GM12878 (cell line): ENCODE results near the gene SLC25A42. TPM values are rescaled to one million over a fixed set of nuclear protein-coding genes. Genes with fewer than 3 reads are reported as not detected.

ENCODE experiments used
- ATAC-seq: fragments of 200-7000 bp; cut with Tn5 transposase; 3 replicates; pipeline ENCODE4 v1.9.1; 2020; ENCODE audit warnings: mild to moderate bottlenecking, moderate library complexity
- BruUV-seq: library from RNA; stranded (reverse); fragments of 400-500 nt; replicated peaks from 2 replicates; lab custom pipeline; 2021; lab: Mats Ljungman, UMichigan
- CTCF ChIA-PET: fragments of 300-600 bp; sonication (Branson Sonifier 250); formaldehyde crosslinking; extraction: SDS; loops from one replicate; lab custom pipeline; 2021; ENCODE audit warnings: inconsistent platforms; lab: Yijun Ruan, JAX
- POLR2A ChIA-PET: fragments of 350-600 bp; formaldehyde crosslinking; extraction: SDS; loops from one replicate; lab custom pipeline; 2021; ENCODE audit warnings: inconsistent platforms; lab: Charles Lee
- RAD21 ChIA-PET: fragments of 300-600 bp; sonication (Branson Sonifier 250); formaldehyde crosslinking; loops from one replicate; lab custom pipeline; 2023; ENCODE audit warnings: antibody characterized with exemption; ENCODE audit not compliant: unreplicated experiment; lab: Charles Lee
- SMC1A ChIA-PET: fragments of 300-600 bp; sonication (Branson Sonifier 250); formaldehyde crosslinking; loops from one replicate; lab custom pipeline; 2023; ENCODE audit not compliant: unreplicated experiment, uncharacterized antibody; lab: Charles Lee
- DNase-seq: peaks from one replicate; pipeline ENCODE4 v3.0.0-alpha.2; 2011; ENCODE audit warnings: low read depth, low spot score
- FAIRE-seq: peaks from 3 replicates; lab custom pipeline; 2011; peaks lifted over from hg19 to GRCh38; lab: Jason Lieb, UNC
- H2AFZ ChIP-seq: 2 replicates; pipeline ENCODE4 v1.6.0; 2011; ENCODE audit warnings: low read depth, low read length, control low read depth; ENCODE audit not compliant: control insufficient read depth
- H3K27ac ChIP-seq: 2 replicates; pipeline ENCODE4 v1.5.1; 2011; ENCODE audit warnings: control low read depth; ENCODE audit not compliant: control insufficient read depth, insufficient read depth
- H3K27me3 ChIP-seq, 2 experiments: replicated peaks in 1 of 2; 2 replicates each; pipeline versions ENCODE4 v1.6.0 to v1.6.1; 2011; ENCODE audit warnings: low read length in 1 of 2; ENCODE audit not compliant: control insufficient read depth in 2 of 2, insufficient read depth in 2 of 2
- H3K36me3 ChIP-seq, 2 experiments: 2 replicates each; pipeline ENCODE4 v1.5.1; 2011; ENCODE audit warnings: low read length in 1 of 2; ENCODE audit not compliant: control insufficient read depth in 2 of 2, insufficient read depth in 2 of 2
- H3K4me1 ChIP-seq: 2 replicates; pipeline ENCODE4 v1.6.1; 2011; ENCODE audit warnings: mild to moderate bottlenecking, low read length, moderate library complexity, mixed read lengths; ENCODE audit not compliant: control insufficient read depth, insufficient read depth
- H3K4me2 ChIP-seq: 2 replicates; pipeline ENCODE4 v1.6.0; 2011; ENCODE audit warnings: control low read depth; ENCODE audit not compliant: control insufficient read depth, insufficient read depth
- H3K4me3 ChIP-seq: fragments of 200-600 bp; sonication (generic); 2 replicates; pipeline ENCODE4 v1.5.1; 2016
- H3K79me2 ChIP-seq: 2 replicates; pipeline ENCODE4 v1.6.0; 2011; ENCODE audit warnings: low read length; ENCODE audit not compliant: control insufficient read depth, insufficient read depth
- H3K9ac ChIP-seq: 2 replicates; pipeline ENCODE4 v1.8.0; 2011; ENCODE audit warnings: low read length, control low read depth, mixed read lengths; ENCODE audit not compliant: control insufficient read depth, insufficient read depth
- H3K9me3 ChIP-seq: replicated peaks from 3 replicates; pipeline ENCODE4 v1.5.1; 2011; ENCODE audit warnings: mild to moderate bottlenecking, low read length; ENCODE audit not compliant: control insufficient read depth, insufficient read depth
- H4K20me1 ChIP-seq: 2 replicates; pipeline ENCODE4 v1.6.0; 2011; ENCODE audit not compliant: control insufficient read depth, insufficient read depth
- HCFC1 ChIP-seq: fragments of 150-350 bp; IDR thresholded peaks from 2 replicates; pipeline ENCODE4 v1.6.1; 2014; ENCODE audit warnings: low read length
- JUNB ChIP-seq: IDR thresholded peaks from 2 replicates; pipeline ENCODE4 v1.6.1; 2016; ENCODE audit warnings: antibody characterized with exemption, mild to moderate bottlenecking
- KAT2A ChIP-seq: conservative IDR thresholded peaks from 2 replicates; pipeline ENCODE4 v1.6.1; 2011; ENCODE audit warnings: low read depth, low read length; ENCODE audit not compliant: control insufficient read depth
- MTA2 ChIP-seq: fragments of 450-650 bp; IDR thresholded peaks from 2 replicates; pipeline ENCODE4 v1.6.1; 2016; ENCODE audit warnings: low read depth, mild to moderate bottlenecking, moderate library complexity
- NFIC ChIP-seq: IDR thresholded peaks from 2 replicates; pipeline ENCODE4 v1.6.1; 2012; ENCODE audit warnings: low read depth, mild to moderate bottlenecking, inconsistent platforms, low read length, moderate library complexity
- NFXL1 ChIP-seq: fragments of 450-650 bp; IDR thresholded peaks from 2 replicates; pipeline ENCODE4 v1.6.1; 2017; ENCODE audit warnings: antibody characterized with exemption, mild to moderate bottlenecking, borderline replicate concordance
- NFYA ChIP-seq: IDR thresholded peaks from 2 replicates; pipeline ENCODE4 v1.6.1; 2011; ENCODE audit warnings: low read depth, mild to moderate bottlenecking, low read length, improper control_type of control experiment, borderline replicate concordance
- NFYB ChIP-seq: IDR thresholded peaks from 2 replicates; pipeline ENCODE4 v1.6.1; 2011; ENCODE audit warnings: low read depth, mild to moderate bottlenecking, low read length, improper control_type of control experiment, moderate library complexity; ENCODE audit not compliant: insufficient read depth
- RELA ChIP-seq: fragments of 450-650 bp; IDR thresholded peaks from 2 replicates; pipeline ENCODE4 v1.8.0; 2014; ENCODE audit warnings: borderline replicate concordance; ENCODE audit not compliant: partially characterized antibody
- SP1 ChIP-seq: IDR thresholded peaks from one replicate; pipeline ENCODE4 v1.6.1; 2011; ENCODE audit warnings: low read depth, low read length
- WGBS: methylation state at CpG from one replicate; pipeline ENCODE4 v1.1.6; 2016; ENCODE audit warnings: low lambda C conversion rate; ENCODE audit not compliant: insufficient replicate concordance, insufficient coverage; ENCODE audit errors: missing lambda C conversion rate; 5-methylcytosine and 5-hydroxymethylcytosine counted together
- in situ Hi-C: fragments of 300-500 bp; cut with MboI; formaldehyde crosslinking; loops from 9 replicates; pipeline ENCODE4 v1.14.3; 2018; ENCODE audit warnings: mixed read lengths
- intact Hi-C: fragments of 100-400 bp; cut with micrococcal nuclease; formaldehyde crosslinking; loops from one replicate; pipeline ENCODE4 v1.14.2; 2022; ENCODE audit not compliant: unreplicated experiment
- polyA plus RNA-seq, 11 experiments: library from polyadenylated mRNA; depleted of rRNA in 4 of 11; unstranded in 6 of 11; stranded (reverse) in 5 of 11; fragments of >200 nt; fragmentation: Nextera tagmentation in 4 of 11; fragmentation: Illumina TruSeq in 1 of 11; extraction: Ambion mirVana in 4 of 11; extraction: Trizol in 1 of 11; gene quantifications; 1 replicate in 1 of 11; 2 replicates in 10 of 11; pipeline versions ENCODE4 v1.2.1 to v1.2.3, GENCODE V29; 2011 to 2016; ENCODE audit warnings: inconsistent platforms in 2 of 11, missing spikeins in 2 of 11, low read depth in 1 of 11
- total RNA-seq, 4 experiments: library from RNA; depleted of rRNA in 3 of 4; stranded (reverse); fragments of >200 nt in 3 of 4; fragmentation: Illumina TruSeq in 1 of 4; extraction: Trizol in 1 of 4; gene quantifications; 2 replicates each; pipeline versions ENCODE4 v1.2.1 to v1.2.3, GENCODE V29; 2013 to 2021
- TF ChIP-seq, protein P1 (sequence below): fragments of 450-650 bp; conservative IDR thresholded peaks from 2 replicates; pipeline ENCODE4 v1.6.1; 2017; ENCODE audit warnings: mild to moderate bottlenecking, moderate library complexity
- TF ChIP-seq, protein P2 (sequence below): fragments of 450-650 bp; IDR thresholded peaks from 2 replicates; pipeline ENCODE4 v1.6.1; 2017; ENCODE audit warnings: low read depth, mild to moderate bottlenecking, moderate library complexity
- TF ChIP-seq, protein P3 (sequence below): fragments of 450-650 bp; IDR thresholded peaks from 2 replicates; pipeline ENCODE4 v1.6.1; 2016; ENCODE audit warnings: mild to moderate bottlenecking

The SLC25A42 gene
- total and polyA plus RNA-seq, 10 of the 15 experiments (the other 5 are each of a cell fraction or from before 2014, with no cell fraction given): 0.24 to 19.2 (median 9.6) TPM

GRCh38 chr19:19076476-19076875 lies 12.7 kb downstream of the SLC25A42 start:
- DNase-seq: no peak
- no TSS peak for BruUV-seq
- POLR2A ChIA-PET: no interaction called here
- CTCF ChIA-PET: interaction anchor here (0.7 kb wide), 1 partner anchor 19 kb away, joined by 3 read pairs; no protein-coding TSS in a partner anchor
- no peak for FAIRE-seq
- no peaks in the 10 kb centered on the region for H3K27me3 ChIP-seq
- no peaks in the 10 kb centered on the region for H3K79me2 ChIP-seq
- RAD21 ChIA-PET: no interaction called here
- no peaks in the 10 kb centered on the region for H3K9me3 ChIP-seq
- H3K9ac ChIP-seq: no peak overlapping the region
- no peak for ATAC-seq
- no peak overlapping the region for H3K27ac ChIP-seq
- H2AFZ ChIP-seq: no peak overlapping the region
- H4K20me1 ChIP-seq: no peaks in the 10 kb centered on the region; the same call in 1 of the 2 replicates
- H3K36me3 ChIP-seq: no peaks in the 10 kb centered on the region; a peak in 2 of 4 replicates
- TF ChIP-seq, protein P1, sequence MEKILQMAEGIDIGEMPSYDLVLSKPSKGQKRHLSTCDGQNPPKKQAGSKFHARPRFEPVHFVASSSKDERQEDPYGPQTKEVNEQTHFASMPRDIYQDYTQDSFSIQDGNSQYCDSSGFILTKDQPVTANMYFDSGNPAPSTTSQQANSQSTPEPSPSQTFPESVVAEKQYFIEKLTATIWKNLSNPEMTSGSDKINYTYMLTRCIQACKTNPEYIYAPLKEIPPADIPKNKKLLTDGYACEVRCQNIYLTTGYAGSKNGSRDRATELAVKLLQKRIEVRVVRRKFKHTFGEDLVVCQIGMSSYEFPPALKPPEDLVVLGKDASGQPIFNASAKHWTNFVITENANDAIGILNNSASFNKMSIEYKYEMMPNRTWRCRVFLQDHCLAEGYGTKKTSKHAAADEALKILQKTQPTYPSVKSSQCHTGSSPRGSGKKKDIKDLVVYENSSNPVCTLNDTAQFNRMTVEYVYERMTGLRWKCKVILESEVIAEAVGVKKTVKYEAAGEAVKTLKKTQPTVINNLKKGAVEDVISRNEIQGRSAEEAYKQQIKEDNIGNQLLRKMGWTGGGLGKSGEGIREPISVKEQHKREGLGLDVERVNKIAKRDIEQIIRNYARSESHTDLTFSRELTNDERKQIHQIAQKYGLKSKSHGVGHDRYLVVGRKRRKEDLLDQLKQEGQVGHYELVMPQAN: no peak
- TF ChIP-seq SP1: no peak
- SMC1A ChIA-PET: no interaction called here
- intact Hi-C loops (no loop called here), in situ Hi-C loops (no loop called here)
- H3K4me3 ChIP-seq: no peak overlapping the region
- H3K4me1 ChIP-seq: no peaks in the 10 kb centered on the region
- H3K4me2 ChIP-seq: no peak overlapping the region
- 86% methylated on average over 1 of the region's 1 CpG for WGBS

DNA sequence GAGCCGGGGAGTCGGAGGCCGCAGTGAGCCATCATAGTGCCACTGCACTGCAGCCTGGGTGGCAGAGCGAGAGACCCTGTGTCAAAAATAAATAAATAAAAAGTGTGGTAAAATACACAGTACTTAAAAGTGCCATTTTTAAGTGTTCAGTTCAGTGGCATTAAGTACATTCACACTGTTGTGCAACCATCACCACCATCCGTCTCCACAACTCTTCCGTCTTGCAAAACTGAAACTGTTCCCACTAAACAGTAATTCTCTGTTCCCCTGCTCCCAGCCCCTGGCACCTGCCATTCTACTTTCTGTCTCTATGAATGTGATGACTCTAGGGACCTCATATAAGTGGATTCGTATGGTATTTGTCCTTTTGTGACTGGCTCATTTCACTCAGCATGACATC lies 13.3 kb downstream of the SLC25A42 start:
- Histone ChIP-seq H3K4me3 (no peak overlapping the region), H3K27me3 (no peaks in the 10 kb centered on the region), H4K20me1 (peaks cover 3% of the 10 kb centered on the region; the same call in 1 of the 2 replicates), H3K9me3 (no peaks in the 10 kb centered on the region), H3K27ac (no peak overlapping the region), H2AFZ (no peak overlapping the region), H3K4me2 (no peak overlapping the region), H3K79me2 (no peaks in the 10 kb centered on the region), H3K4me1 (no peaks in the 10 kb centered on the region), H3K9ac (no peak overlapping the region), H3K36me3 (no peaks in the 10 kb centered on the region; a peak in 2 of 4 replicates)
- ChIA-PET SMC1A (interaction anchor here (0.8 kb wide), 1 partner anchor 10 kb away, joined by 4 read pairs; no protein-coding TSS in a partner anchor), RAD21 (no interaction called here), CTCF (no interaction called here), POLR2A (no interaction called here)
- DNase-seq: no peak
- WGBS: 100% methylated on average over 7 of the region's 7 CpGs
- intact Hi-C loops (no loop called here), in situ Hi-C loops (no loop called here)
- no peak for FAIRE-seq
- ATAC-seq: no peak
- BruUV-seq: no TSS peak
- TF ChIP-seq NFXL1 (no peak), JUNB (no peak), RELA (no peak), MTA2 (no peak), NFIC (no peak), HCFC1 (no peak), KAT2A (no peak), NFYA (no peak), NFYB (no peak)
- TF ChIP-seq, protein P2, sequence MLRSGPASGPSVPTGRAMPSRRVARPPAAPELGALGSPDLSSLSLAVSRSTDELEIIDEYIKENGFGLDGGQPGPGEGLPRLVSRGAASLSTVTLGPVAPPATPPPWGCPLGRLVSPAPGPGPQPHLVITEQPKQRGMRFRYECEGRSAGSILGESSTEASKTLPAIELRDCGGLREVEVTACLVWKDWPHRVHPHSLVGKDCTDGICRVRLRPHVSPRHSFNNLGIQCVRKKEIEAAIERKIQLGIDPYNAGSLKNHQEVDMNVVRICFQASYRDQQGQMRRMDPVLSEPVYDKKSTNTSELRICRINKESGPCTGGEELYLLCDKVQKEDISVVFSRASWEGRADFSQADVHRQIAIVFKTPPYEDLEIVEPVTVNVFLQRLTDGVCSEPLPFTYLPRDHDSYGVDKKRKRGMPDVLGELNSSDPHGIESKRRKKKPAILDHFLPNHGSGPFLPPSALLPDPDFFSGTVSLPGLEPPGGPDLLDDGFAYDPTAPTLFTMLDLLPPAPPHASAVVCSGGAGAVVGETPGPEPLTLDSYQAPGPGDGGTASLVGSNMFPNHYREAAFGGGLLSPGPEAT: no peak
- TF ChIP-seq, protein P3, sequence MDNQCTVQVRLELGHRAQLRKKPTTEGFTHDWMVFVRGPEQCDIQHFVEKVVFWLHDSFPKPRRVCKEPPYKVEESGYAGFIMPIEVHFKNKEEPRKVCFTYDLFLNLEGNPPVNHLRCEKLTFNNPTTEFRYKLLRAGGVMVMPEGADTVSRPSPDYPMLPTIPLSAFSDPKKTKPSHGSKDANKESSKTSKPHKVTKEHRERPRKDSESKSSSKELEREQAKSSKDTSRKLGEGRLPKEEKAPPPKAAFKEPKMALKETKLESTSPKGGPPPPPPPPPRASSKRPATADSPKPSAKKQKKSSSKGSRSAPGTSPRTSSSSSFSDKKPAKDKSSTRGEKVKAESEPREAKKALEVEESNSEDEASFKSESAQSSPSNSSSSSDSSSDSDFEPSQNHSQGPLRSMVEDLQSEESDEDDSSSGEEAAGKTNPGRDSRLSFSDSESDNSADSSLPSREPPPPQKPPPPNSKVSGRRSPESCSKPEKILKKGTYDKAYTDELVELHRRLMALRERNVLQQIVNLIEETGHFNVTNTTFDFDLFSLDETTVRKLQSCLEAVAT: no peak
